ENCODE measurements around the gene SGTA.
"Not testable (repeated sequence)": the region's sequence is repeated elsewhere in the genome, so short reads cannot be mapped to it uniquely, and the experiment has no call there.

Gene SGTA, protein sequence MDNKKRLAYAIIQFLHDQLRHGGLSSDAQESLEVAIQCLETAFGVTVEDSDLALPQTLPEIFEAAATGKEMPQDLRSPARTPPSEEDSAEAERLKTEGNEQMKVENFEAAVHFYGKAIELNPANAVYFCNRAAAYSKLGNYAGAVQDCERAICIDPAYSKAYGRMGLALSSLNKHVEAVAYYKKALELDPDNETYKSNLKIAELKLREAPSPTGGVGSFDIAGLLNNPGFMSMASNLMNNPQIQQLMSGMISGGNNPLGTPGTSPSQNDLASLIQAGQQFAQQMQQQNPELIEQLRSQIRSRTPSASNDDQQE

DNA sequence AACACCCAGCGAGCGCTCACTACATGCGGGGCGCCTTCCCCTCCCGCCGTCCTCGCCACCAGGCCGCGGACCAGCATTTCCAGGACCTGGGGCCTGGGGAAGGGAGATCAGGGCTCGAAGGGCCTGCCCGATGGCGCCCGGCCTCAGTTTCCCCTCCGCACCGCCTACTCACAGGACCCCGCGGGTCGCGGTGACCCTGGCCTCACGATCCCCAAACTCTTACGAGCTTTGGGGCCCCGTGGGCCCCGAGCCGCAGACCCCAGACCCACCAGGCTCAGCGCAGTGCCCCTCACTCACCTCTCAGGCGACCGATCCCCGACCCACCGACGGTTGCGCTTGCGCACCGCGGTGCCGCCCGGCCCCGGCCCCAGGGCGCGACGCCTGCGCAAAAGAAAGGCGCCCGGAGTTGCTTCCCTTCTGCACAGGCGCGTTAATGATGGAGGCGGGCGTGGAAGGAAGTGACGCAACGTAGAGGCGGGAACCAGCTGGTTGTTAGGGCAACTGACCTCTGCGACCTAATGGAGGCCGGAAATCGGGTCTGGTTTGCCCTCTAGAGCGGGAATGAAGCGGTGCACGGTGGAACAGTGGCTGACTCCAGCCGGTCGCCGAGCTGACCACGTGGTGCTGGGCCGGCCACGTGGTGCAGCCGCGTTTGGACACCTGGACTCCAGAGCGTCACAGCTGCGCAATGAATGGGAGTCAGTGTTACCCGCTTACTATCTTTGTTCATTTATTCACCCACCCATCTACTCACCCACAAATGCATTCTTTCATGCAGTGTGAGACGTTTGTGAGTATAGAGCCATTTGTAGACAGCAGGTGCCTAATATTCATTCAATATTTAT lies at the start of gene SGTA:
TSS of gene SGTA (minus strand) at position 338 of the 845 bp plus-strand sequence. CDS start 14,205 bp downstream, outside the sequence.
- peak; percentile 92 for DNase-seq

DNA sequence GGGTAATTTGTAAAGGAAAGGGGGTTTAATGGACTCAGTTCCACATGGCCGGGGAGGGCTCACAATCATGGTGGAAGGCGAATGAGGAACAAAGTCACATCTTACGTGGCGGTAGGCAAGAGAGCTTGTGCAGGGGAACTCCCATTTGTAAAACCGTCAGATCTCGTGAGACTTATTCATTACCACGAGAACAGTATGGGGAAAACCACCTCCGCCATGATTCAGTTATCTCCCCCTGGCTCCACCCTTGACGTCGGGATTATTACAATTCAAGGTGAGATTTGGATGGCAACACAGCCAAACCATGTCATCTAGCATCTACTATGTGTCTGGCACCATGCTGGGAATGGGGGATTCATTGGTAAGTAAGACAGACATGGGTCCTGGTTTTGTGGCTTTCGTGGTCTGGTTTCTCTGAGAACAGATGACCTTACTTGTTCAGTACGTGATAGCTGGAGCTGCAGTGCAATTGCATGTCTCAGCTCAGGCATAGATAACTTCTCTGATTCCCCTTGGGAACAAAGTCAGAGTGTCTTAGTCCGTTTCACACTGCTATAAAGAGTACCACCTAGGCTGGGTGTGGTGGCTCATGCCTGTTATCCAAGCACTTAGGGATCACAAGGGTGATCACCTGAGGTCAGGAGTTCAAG lies 44.9 kb upstream of the SGTA start:
- no peak for DNase-seq

GRCh38 chr19:2827022-2827421 lies 43.9 kb upstream of the SGTA start:
- DNase-seq = no peak

DNA sequence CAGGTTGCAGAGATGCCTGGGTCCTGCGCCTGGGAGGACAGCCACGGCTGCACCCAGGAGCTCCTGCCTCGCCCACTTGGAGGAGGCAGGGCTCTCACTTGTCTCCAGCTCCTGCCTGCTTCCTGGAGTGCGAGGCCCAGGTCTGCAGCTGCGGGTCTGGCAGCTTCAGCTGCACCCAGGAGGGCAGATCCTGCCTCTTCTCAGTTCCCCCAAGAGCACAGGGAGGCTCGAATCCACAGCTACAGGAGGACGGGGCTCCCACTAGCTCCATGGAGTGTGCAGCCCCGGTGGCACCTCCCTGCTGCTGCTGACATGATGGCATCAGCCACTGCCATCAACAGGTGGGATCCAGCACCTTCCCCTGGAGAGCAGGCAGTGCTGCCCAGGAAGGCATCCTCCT lies 41.1 kb upstream of the SGTA start:
- no peak for DNase-seq

DNA sequence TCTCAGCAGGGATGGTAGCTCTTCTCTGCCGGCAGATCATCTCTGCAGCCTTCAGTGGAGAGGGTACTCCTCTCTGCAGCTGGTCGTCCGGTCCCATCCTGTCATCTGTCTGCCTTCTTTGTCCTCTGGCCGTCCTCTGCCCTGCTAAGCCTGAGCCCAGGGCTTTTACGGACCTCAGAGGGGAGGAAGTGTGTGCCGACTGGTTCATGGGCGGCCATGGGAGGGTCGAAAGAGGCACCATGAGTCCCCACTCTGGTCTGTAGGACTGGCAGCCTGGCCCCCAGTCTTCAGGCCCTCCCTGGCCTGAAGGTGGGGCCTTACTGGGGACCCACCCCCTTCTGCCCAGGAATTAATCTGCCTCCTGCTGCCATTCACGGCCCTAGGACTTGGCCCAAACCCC lies 40.6 kb upstream of the SGTA start:
- no peak for DNase-seq

DNA sequence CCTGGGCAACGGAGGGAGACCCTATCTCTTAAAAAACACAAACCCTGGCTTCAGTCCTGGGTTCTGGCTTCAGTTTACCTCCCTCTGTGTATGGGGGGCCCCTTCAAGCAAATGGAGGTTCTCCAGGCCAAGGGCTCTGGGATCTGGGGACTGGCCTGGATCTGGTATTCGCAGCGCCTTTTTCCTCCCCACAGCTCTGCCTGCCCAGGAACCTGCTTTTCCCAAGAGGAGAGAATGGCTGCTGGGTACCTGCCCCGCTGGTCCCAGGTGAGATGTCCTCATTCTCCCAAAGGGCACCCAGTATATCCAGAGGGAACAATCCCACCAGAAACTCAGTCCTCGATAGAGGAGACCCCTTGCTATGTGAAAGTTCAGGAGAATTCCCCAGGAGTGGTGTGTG lies 39.8 kb upstream of the SGTA start:
- DNase-seq = no peak

- DNase-seq = no peak
Observed at GRCh38 chr19:2820112-2820702, 37.1 kb upstream of the SGTA start.

GRCh38 chr19:2819540-2820111 lies 36.6 kb upstream of the SGTA start, which contains the start of gene ZNF554:
Gene ZNF554, plus strand, starts transcription at chr19:2819868. Its CDS starts 204 bp downstream, at chr19:2820072.
- DNase-seq = peak; percentile 65

- not testable (repeated sequence) for DNase-seq
Observed at GRCh38 chr19:2817237-2817829, 34.3 kb upstream of the SGTA start.

DNA sequence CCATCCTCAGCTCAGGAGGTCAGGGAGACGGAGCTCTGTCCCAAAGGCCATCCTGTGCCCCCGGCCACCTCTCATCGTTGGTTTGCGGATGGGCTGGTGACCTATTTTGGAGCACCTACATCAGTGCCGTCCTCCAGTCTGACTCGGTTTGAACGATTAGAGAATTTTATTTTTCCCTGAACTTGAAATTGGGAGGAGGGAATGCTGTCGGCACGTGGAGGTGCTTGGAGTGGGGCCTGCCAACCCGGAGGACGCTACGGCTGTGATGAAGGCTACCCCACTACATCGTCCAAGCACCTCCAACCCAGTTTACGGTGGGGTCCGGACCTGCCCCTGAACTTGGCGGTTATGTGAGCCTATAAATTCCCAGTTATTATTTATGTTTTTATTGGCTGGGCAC lies 33.6 kb upstream of the SGTA start:
- DNase-seq = no peak

GRCh38 chr19:2815923-2816322 lies 32.9 kb upstream of the SGTA start:
- no peak for DNase-seq

DNA sequence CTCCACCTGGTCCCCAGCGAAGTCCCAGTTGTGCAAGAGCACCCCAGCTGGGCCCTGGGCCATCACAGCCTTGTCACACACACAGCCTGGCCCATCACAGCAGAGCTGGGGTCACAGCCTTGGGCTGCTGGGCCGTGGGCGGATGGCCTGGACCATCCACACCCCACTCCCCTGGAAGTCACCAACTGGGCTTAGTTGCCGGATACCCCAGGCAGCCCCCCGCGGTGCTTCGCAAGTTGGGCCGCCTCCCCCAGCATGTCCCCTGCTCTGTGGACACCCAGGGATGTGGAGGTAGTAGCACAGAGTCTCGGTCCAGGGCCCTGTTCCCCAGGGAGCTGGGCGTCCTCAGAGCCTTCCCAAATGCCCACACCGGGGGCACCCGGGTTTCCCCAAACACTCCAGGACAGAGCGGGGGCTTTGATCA lies 32.1 kb upstream of the SGTA start:
- no peak for DNase-seq

- no peak for DNase-seq
Observed at GRCh38 chr19:2814426-2814825, 31.4 kb upstream of the SGTA start.

- DNase-seq = no peak
Observed at GRCh38 chr19:2813235-2814160, 30.4 kb upstream of the SGTA start.

DNA sequence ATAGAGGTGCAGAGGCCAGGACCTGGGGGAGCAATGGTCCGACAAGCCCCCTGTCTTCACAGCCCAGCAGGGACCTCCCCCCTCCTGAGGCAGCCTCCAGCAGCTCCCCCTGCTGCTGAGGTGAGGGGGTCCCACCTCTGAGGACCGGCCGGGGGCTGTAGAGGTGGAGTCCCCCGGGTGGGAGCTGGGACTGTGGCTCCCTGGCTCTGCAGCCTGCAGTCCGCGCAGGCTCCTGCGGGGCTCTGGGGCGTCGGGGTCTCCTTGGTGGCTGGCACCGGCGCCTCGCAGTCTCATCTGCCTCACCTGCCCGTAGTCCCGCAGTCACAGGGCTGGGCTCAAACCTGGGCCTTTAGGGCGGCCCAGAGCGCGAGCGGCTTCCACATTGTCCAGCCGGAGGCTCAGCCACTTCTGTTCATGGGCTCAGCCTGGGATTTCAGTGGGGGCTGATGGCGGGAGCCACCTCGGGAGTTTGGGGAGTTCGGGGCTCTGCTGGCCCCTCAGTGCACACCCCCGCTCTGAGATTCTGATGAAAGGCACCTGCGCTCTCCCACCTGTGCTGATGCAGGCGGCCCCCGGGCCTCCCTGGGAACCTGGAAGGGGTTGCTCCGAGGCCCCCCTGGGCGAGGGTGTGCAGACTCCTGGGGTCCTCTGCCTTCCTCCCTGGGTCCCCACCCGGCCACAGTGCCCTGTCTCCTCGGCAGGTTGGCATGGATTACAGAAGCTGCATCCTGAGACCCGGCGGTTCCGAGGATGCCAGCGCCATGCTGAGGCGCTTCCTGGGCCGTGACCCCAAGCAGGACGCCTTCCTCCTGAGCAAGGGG lies 29.6 kb upstream of the SGTA start:
- DNase-seq = no peak

- DNase-seq = no peak
Observed at GRCh38 chr19:2811735-2812413, 28.8 kb upstream of the SGTA start.

DNA sequence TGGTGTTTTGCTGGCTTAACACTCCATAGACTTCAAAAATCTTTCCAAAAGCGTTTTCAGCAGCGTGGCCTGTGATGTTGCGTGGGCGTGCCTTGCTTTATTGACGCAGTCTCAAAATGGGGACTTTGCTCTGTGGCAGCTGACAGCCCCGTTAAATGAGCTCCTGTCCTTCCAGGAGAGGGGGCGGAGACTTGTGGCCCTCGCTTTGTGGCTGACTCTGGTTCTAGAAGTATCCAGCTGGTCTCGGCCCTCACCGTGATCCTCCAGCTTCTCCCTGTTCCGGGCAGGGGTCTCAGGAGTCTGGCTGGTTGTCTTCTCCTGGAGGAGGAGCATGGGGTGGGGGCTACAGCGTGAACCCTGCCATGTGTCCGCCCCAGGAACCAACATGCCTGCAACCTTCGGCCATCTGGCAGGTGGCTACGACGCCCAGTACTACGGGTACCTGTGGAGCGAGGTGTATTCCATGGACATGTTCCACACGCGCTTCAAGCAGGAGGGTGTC lies 28.2 kb upstream of the SGTA start:
- DNase-seq = no peak

DNA sequence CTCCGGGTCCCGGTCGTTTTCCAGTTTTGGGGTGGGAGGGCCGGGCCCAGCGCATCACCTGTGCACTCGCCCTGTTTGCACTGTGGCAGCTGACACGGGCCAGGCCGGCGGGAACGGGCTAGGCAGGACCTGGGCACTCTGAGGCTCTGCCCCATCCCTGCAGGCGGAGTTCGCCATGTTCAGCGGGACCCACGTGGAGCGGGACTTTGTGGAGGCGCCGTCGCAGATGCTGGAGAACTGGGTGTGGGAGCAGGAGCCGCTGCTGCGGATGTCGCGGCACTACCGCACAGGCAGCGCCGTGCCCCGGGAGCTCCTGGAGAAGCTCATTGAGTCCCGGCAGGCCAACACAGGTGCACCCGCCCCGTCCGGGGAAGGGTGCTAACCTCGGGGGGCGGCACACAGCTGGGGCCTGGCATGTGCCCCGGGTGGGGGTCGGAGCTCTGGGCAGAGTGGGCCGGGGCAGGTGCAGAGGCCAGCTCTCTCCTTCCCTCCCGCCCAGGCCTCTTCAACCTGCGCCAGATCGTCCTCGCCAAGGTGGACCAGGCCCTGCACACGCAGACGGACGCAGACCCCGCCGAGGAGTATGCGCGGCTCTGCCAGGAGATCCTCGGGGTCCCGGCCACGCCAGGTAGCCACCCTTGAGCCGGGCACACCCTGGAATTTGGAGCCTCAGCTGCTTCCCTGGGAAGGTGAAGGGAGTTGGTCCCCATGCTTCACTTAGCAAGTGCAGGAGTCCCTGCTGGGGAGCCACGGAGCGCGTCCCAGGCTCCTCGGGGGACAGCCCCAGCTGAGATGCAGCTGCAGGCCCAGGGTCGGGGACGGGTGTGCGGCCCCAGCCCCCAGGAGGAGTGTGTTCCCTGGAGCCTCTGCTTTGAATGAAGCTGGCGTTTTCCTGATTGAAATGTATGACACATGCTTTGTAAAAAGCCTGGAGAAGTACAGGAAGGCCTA lies 27.3 kb upstream of the SGTA start:
- no peak for DNase-seq

Data from NCI-H510A (cell line).